K562 (cell line): ENCODE data around the gene TUBA3C. TPM values are rescaled to one million over a fixed set of nuclear protein-coding genes. Genes with fewer than 3 reads are reported as not detected.

Experiments used
- DLX4 ChIP-seq: fragments of 250-450 bp; sonication (Bioruptor Pico); IDR thresholded peaks from 2 replicates; pipeline ENCODE4 v1.6.1; 2021; ENCODE audit warnings: mild to moderate bottlenecking
- EGR1 ChIP-seq: fragments of 450-650 bp; conservative IDR thresholded peaks from 2 replicates; pipeline ENCODE4 v1.6.1; 2017; ENCODE audit warnings: mild to moderate bottlenecking
- FOXM1 ChIP-seq, 2 experiments: fragments of 450-650 bp in 1 of 2; sonication (generic) in 1 of 2; formaldehyde crosslinking in 1 of 2; IDR thresholded peaks; 2 replicates each; pipeline versions ENCODE4 v1.6.1 to v1.9.0; 2017 to 2022; ENCODE audit warnings: low read depth in 2 of 2, mild to moderate bottlenecking in 2 of 2, missing genetic modification reagents in 1 of 2, moderate library complexity in 1 of 2
- GTF2F1 ChIP-seq: IDR thresholded peaks from 2 replicates; pipeline ENCODE4 v1.6.1; 2011; ENCODE audit warnings: low read depth, low read length, improper control_type of control experiment
- HSF4 ChIP-seq: fragments of 250-450 bp; sonication (Bioruptor Pico); IDR thresholded peaks from 2 replicates; pipeline ENCODE4 v2.1.2; 2022; ENCODE audit warnings: mild to moderate bottlenecking, moderate library complexity, borderline replicate concordance
- POU5F1 ChIP-seq: fragments of 150-350 bp; IDR thresholded peaks from 2 replicates; pipeline ENCODE4 v1.6.1; 2014; ENCODE audit warnings: borderline replicate concordance, low read length, low read depth, mild to moderate bottlenecking; ENCODE audit not compliant: partially characterized antibody
- RB1 ChIP-seq: fragments of 450-650 bp; IDR thresholded peaks from 2 replicates; pipeline ENCODE4 v1.6.1; 2017; ENCODE audit warnings: low read depth, mild to moderate bottlenecking
- ZBTB40 ChIP-seq, 2 experiments: fragments of 450-650 bp in 1 of 2; sonication (generic) in 1 of 2; formaldehyde crosslinking in 1 of 2; IDR thresholded peaks; 2 replicates each; pipeline versions ENCODE4 v1.7.1 to v1.9.0; 2016 to 2022; ENCODE audit warnings: inconsistent platforms in 1 of 2, mild to moderate bottlenecking in 1 of 2, missing genetic modification reagents in 1 of 2
- ZNF512 ChIP-seq: IDR thresholded peaks from 2 replicates; pipeline ENCODE4 v1.6.1; 2016; ENCODE audit warnings: missing genetic modification characterization, missing compliant biosample characterization
- ZNF518B ChIP-seq: fragments of 250-450 bp; sonication (Bioruptor Pico); IDR thresholded peaks from 2 replicates; pipeline ENCODE4 v1.5.0; 2021; ENCODE audit warnings: mild to moderate bottlenecking, moderate library complexity
- polyA plus RNA-seq, 8 experiments: library from polyadenylated mRNA; depleted of rRNA in 4 of 8; stranded (reverse) in 5 of 8; unstranded in 3 of 8; fragments of >200 nt; fragmentation: Nextera tagmentation in 2 of 8; fragmentation: Illumina TruSeq in 1 of 8; extraction: Ambion mirVana in 2 of 8; extraction: Trizol in 1 of 8; gene quantifications; 2 replicates each; pipeline versions ENCODE4 v1.2.1 to v1.2.3, GENCODE V29; 2011 to 2014; ENCODE audit warnings: inconsistent platforms in 1 of 8, missing spikeins in 1 of 8
- total RNA-seq, 7 experiments: library from RNA; depleted of rRNA in 6 of 7; stranded (reverse); fragments of >200 nt in 6 of 7; fragmentation: Illumina TruSeq in 2 of 7; extraction: Trizol in 2 of 7; gene quantifications; 2 replicates each; pipeline versions ENCODE4 v1.2.1 to v1.2.3, GENCODE V29; 2011 to 2021; ENCODE audit warnings: low replicate concordance in 1 of 7

Gene TUBA3C
- total and polyA plus RNA-seq, 9 of the 15 experiments (the other 6 are each of a cell fraction or from before 2014, with no cell fraction given) = 0.10 to 4.2 (median 2.2) TPM

GRCh38 chr13:19158526-19159174 lies 23.0 kb downstream of the TUBA3C start (continued):
- no peak for TF ChIP-seq ZBTB40 (IDR thresholded peaks at IDR 0.05)
- TF ChIP-seq ZBTB40 (CRISPR knock-in tag; IDR thresholded peaks at IDR 0.05) = no peak
- TF ChIP-seq DLX4 (CRISPR knock-in tag) = no peak
- TF ChIP-seq ZNF512 = no peak
- TF ChIP-seq POU5F1 = no peak
- no peak for TF ChIP-seq RB1
- TF ChIP-seq ZNF518B (CRISPR knock-in tag) = no peak
- no peak for TF ChIP-seq EGR1
- TF ChIP-seq GTF2F1 = no peak
- no peak for TF ChIP-seq FOXM1 (IDR thresholded peaks at IDR 0.05; ENCODE audit: low read depth)
- no peak for TF ChIP-seq FOXM1 (CRISPR knock-in tag; IDR thresholded peaks at IDR 0.05; ENCODE audit: low read depth)
- no peak for TF ChIP-seq HSF4 (CRISPR knock-in tag)
